Esophagus squamous epithelium (tissue), 4 donors: ENCODE measurements around the gene ROR2.
"Not testable (repeated sequence)": the region's sequence is repeated elsewhere in the genome, so short reads cannot be mapped to it uniquely, and the experiment has no call there.

Experiments used
- CTCF ChIP-seq, 6 experiments: fragments of 450-650 bp in 4 of 6; fragments of 200-600 bp in 2 of 6; sonication (generic) in 2 of 6; IDR thresholded peaks; one replicate each; pipeline ENCODE4 v1.5.1; 2016 to 2019; ENCODE audit warnings: antibody characterized with exemption in 6 of 6, mild to moderate bottlenecking in 4 of 6, moderate library complexity in 4 of 6
- POLR2A ChIP-seq, 4 donors: fragments of 450-650 bp; IDR thresholded peaks; one replicate each; pipeline ENCODE4 v1.6.1; 2017; ENCODE audit warnings: antibody characterized with exemption in 4 of 4, mild to moderate bottlenecking in 4 of 4, moderate library complexity in 3 of 4

- TF ChIP-seq CTCF, POLR2A (IDR thresholded peaks at IDR 0.05): not testable (repeated sequence)
Measured at GRCh38 chr9:91909256-91909655, 40.8 kb downstream of the ROR2 start.
